ENCODE measurements around the gene TRIM8.

The TRIM8 gene

GRCh38 chr10:102615361-102615760 lies 28.9 kb upstream of the TRIM8 start:
- no peak for DNase-seq (ENCODE audit: low read depth in 2 of 2)

GRCh38 chr10:102616066-102616770 lies 28.1 kb upstream of the TRIM8 start:
- DNase-seq (ENCODE audit: low read depth in 2 of 2), result no peak

DNA sequence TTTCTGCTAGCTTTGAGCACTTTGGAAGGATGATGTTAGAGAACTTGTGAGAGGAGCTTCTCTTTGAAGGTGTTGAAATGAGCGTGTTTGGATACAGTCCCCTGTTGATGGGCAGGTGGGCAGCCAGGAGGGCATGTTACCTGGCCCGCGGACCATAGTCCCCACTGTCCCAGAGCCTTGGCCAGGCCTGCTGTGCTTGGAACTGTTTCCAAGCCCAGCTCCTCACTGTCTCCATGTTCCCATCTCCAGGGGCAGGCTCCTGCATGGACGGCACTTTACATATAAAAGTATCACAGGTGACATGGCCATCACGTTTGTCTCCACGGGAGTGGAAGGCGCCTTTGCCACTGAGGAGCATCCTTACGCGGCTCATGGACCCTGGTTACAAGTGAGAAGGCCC lies 27.2 kb upstream of the TRIM8 start:
- DNase-seq (ENCODE audit: low read depth in 2 of 2), result no peak

DNA sequence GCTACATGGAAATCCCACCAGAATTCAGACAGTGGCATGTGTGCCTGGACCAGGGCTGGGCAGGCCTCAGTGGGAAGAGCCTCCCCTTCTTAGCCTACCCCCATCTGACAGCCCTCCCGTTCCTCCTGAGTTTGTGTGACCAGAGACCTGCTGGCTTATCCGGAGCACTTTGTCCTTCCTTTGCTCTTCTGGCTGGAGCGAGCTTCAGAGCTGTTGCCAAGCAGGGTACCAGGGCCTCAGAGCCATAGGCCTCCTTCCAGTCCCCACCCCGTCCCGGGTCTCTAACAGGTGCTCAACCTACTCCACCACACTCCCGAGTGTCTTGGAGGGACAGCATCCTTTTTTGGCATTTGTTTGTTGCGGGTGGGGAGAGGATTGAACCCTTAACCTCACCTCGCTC lies 26.5 kb upstream of the TRIM8 start:
- DNase-seq (ENCODE audit: low read depth in 2 of 2), result no peak

- DNase-seq (ENCODE audit: low read depth in 2 of 2), result no peak
Observed at GRCh38 chr10:102619281-102619981, 24.8 kb upstream of the TRIM8 start.

DNA sequence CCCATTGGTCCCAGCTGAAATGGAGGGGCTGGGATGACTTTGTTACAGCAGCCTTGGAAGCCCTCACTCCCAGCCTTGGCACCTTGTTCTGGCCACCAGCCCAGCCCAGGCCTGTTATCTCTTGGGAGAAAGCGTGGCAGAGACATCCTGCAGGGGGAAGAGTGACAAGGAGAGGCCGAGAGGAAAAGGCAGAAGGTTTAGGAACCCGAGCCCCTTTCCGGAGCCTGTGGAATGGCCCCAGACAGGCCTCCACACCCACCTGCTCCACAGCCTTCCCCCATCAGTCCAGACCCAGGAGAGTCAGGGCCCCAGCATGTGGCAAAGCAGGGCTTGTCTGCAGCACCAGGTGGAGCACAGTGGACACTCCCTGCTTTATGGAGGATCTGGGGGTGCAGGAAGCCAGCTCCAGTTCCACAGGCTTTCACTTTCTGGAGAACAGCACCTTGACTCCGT lies 24.1 kb upstream of the TRIM8 start:
- no peak for DNase-seq (ENCODE audit: low read depth in 2 of 2)

DNA sequence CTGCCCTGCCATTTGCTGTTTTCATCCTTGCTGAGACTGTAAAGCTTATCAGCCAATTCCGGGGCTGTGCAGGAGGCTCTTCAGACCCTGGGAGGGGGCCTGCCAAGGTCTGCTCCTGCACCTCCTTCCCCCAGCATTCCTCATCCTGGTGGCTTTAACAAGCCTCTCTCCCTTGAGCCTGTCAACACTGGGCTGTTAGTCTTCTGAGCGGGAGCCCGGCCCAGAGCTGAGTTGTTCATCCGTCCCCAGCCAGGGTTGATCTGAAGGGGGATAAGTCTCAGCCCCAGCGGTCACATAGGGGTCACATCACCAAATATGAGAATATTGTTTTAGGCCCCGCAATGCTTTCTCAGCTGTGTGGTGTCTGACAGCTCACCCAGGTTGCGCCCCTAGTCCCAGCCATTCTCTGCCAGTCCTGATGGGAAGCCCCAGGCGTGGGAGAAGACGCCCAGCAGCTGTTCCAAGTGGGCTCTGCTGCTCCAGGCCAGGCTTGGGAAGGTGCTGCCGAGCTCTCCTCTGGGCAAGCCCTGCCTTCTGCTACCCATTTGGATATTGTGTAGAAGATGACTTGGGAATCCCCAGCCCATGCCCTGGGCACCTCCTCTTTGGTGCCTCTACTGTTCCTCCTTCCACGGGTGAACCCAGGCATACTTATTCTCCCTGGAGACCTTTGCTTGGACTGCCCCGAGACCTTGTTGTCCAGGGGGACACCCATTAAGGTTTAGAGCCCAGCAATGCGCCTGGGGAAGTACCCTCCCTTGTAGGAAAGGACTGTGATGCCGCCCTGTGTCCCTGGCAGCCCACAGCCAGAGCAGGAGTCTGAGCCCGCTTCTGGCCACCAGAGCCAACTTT lies 23.5 kb upstream of the TRIM8 start:
- DNase-seq (ENCODE audit: low read depth in 2 of 2), result no peak

DNA sequence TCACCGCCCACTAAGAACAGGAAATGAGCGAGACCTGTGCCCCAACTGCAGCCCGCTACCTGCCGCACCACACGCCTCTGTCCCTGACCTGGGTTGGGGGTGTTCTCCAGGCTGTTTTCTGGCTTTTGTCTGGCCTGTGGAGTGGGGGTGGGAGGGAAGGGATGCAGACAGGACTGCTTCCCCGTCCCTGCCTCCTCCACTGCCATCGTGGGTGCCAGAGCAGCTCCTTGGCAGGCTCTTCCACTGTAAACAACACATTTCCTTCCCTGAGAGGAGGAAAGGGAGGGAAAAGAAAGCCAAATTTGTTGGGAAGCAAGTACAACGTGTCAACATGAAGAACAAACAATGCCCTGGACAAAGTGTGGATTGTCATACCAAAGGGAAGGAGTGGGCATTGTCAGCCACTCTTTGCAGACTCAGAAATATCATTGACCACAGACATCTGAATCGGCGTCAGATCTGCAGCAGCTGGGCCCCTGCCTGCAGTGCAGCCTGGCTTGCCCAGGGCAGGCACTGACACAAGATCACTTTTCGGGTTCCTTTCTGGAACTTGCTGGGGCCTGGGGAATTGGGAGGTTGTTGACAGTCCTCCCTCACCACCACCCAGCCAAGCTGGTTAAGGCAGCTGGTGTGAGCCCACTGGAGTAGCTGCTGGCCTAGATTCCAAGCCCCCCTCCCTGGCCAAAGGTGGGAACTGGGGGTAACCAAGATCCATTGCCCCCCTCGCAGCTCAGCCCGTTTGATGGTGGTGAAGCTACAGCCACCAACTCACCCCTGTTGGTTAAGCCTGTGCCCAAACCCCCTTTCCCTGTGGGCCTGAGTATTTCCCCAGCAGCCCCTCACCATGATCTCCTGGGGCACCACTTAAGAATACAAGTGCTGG lies 22.6 kb upstream of the TRIM8 start:
- DNase-seq (ENCODE audit: low read depth in 2 of 2), result no peak

GRCh38 chr10:102624094-102624493 lies 20.2 kb upstream of the TRIM8 start:
- DNase-seq (ENCODE audit: low read depth in 2 of 2), result no peak

- no peak for DNase-seq (ENCODE audit: low read depth in 2 of 2)
Observed at GRCh38 chr10:102624751-102625645, 19.3 kb upstream of the TRIM8 start.

DNA sequence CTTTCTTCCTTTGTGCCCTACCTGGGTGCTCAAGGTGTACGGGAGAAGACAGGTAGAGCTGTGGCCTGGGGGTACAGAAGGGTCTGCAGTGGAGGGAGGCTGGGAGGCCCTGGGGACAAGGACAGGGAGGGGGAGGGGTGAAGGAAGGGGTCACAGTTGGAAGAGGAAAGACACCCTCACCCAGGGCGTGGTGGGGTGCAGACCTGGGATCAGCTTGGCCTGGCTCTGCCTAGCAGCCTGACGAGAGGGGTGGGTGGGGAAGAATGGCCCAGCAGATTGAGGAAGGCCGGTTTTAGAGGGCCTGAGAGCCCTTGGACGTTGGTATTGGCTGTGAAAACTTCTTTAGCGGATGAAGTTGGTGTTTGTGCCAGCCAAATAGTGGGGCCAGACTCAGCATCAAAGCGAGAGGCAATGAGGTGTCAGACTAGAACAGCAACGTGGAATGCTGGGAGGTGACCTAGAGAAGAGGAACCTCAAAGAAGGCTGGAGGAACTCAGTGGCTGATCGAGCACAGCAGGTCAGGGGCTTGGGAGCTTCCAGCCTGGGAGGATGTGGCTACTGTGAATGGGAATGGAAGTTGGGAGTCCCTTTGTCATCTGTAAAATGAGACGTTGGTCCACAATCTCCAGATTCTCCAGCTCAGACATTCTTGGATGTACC lies 18.1 kb upstream of the TRIM8 start:
- no peak for DNase-seq (ENCODE audit: low read depth in 2 of 2)

DNA sequence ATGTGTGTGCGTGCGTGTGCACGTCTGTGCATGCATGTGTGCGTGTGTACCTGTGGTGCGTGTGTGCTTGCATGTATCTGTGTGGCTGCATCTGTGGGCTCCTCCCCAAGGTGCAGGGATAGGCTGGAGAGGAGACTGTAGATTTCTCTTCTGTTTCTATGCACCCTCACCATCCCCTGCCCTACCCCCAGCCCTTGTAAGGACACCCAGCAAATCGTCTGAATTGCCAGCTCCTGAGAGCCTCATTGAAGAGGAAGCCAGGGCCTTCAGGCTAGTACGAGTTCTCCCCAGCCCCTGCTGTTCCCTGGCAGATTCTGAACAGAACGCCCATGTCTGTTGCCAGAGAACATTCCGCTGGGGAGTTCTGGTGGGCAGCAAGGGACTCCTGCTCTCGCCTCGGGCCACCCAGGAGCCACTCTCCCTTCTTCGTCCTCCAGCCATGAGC lies 17.0 kb upstream of the TRIM8 start:
- no peak for DNase-seq (ENCODE audit: low read depth in 2 of 2)

DNA sequence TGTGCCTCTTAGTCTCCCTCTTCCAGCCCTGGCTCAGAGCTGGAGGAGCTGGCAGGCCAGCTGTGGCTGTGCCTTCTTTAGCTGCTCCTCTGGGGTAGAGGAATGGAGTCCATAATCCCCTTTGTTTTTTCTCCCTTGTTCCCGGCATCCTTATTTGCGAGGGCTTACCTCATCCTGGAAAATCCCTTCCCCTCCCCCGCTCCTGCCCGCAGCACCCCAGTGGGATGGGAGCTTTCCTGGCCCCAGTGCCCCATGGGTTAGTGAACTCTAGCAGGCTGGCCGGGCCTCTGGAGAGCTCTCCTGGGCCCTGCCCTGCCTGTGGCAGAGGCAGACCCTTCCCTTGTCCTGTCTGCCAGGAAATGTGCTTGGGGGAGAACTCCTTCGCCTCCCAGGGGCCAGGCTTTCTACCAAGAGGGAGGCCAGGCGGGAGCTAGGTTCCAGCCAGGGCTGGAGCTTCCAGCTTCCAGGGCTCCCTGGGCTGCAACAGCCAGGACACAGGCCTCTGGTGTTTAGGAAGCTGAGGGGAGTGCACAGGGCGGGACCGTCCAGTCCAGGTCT lies 16.5 kb upstream of the TRIM8 start:
- DNase-seq (ENCODE audit: low read depth in 2 of 2), result no peak

DNA sequence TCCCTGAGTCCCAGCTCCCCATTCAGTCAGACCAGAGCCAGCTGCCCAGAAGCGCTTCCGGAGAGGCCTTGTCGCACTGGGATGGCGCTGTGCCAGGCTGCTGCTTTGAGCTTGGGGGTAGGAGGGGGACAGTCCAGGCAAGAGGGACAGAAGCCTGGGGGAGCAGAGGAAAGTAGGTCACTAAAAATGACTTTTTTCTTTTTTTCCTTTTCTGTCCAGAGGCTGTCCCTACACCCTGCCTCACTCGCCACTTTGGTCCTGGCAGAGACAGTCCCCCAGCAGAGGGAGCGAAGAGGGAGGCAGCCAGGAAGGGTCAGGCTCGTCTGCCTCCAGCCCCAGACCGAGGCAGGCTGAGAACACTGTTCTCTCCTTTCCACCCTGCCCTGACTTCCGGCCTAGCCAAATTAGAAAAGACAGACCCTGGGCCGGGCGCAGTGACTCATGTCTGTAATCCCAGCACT lies 15.8 kb upstream of the TRIM8 start:
- no peak for DNase-seq (ENCODE audit: low read depth in 2 of 2)

DNA sequence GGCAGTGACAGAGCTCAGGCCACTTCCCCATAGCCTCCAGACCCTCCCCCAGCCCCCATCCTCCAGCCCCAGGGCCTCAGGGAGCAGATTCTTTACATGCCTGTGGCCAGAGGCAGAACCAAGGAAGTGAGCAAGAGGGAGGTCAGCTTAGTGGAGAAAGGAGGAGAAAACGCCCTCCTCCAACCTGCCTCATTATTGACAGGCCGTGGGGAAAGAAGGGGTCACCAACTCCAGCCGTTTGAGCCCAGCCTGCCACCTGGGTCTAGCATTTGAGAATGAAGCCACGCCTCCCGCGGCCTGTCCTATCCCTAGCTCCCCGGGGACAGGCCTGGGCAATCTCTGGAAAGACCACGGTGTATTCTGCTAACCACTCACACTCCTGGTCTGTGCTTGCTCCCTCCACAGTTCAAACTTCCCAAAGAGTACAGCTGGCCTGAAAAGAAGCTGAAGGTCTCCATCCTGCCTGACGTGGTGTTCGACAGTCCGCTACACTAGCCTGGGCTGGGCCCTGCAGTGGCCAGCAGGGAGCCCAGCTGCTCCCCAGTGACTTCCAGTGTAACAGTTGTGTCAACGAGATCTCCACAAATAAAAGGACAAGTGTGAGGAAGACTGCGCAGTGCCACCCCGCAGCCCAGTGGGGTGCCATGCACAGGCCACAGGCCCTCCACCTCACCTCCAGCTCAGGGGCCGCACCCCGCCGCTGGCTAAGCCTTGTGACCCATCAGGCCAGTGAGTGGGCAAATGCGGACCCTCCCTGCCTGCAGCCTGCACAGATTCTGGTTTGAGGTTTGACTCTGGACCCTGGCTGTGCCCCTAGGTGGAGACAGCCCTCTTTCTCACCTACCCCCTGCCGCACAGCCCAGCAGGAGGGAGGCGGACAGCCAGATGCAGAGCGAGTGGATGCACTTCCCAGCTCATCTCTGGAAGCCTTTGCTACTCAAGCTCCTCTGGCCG lies 14.3 kb upstream of the TRIM8 start:
- DNase-seq (ENCODE audit: low read depth in 2 of 2), result no peak

GRCh38 chr10:102630663-102631062 lies 13.6 kb upstream of the TRIM8 start:
- DNase-seq (ENCODE audit: low read depth in 2 of 2), result no peak

- no peak for DNase-seq (ENCODE audit: low read depth in 2 of 2)
Observed at GRCh38 chr10:102631525-102632393, 12.5 kb upstream of the TRIM8 start.

Measured in stimulated activated CD8-positive, alpha-beta memory T cell treated with anti-CD3 and anti-CD28 coated beads, Interleukin-2, amount 100 ng/mL, for 1 hour (primary cell).